MCF 10A (cell line): Measurements from ENCODE around the gene COL4A1. TPM values are rescaled to one million over a fixed set of nuclear protein-coding genes. Genes with fewer than 3 reads are reported as not detected.

Experiments used
- BruUV-seq: library from RNA; stranded (reverse); fragments of 400-500 nt; replicated peaks from 2 replicates; lab custom pipeline; 2021; lab: Mats Ljungman, UMichigan
- CTCF ChIA-PET: fragments of 300-600 bp; sonication (Branson Sonifier 250); formaldehyde crosslinking; extraction: SDS; loops from one replicate; lab custom pipeline; 2021; ENCODE audit warnings: antibody characterized with exemption, inconsistent platforms; lab: Yijun Ruan, JAX
- POLR2A ChIA-PET: fragments of 300-600, 350-650 bp; sonication (Branson Sonifier 250); formaldehyde crosslinking; extraction: SDS; loops from one replicate; lab custom pipeline; 2020; ENCODE audit warnings: antibody characterized with exemption, inconsistent platforms; lab: Yijun Ruan, JAX
- DNase-seq: peaks from one replicate; pipeline ENCODE4 v3.0.0-alpha.2; 2018; ENCODE audit not compliant: unreplicated experiment
- H3K27ac Mint-ChIP-seq: one replicate; pipeline ENCODE4 v1.8.0; 2022; ENCODE audit warnings: mild to moderate bottlenecking, low read depth, mixed read lengths; ENCODE audit not compliant: unreplicated experiment
- H3K27me3 Mint-ChIP-seq: one replicate; pipeline ENCODE4 v1.8.0; 2022; ENCODE audit warnings: mixed read lengths; ENCODE audit not compliant: insufficient read depth, unreplicated experiment
- H3K36me3 Mint-ChIP-seq: one replicate; pipeline ENCODE4 v1.8.0; 2022; ENCODE audit warnings: mild to moderate bottlenecking, moderate library complexity, mixed read lengths; ENCODE audit not compliant: insufficient read depth, unreplicated experiment
- H3K4me1 Mint-ChIP-seq: one replicate; pipeline ENCODE4 v1.8.0; 2022; ENCODE audit warnings: mixed read lengths; ENCODE audit not compliant: insufficient read depth, unreplicated experiment
- H3K4me3 Mint-ChIP-seq: one replicate; pipeline ENCODE4 v1.8.0; 2022; ENCODE audit warnings: mild to moderate bottlenecking, moderate library complexity, mixed read lengths; ENCODE audit not compliant: unreplicated experiment
- H3K9me3 Mint-ChIP-seq: one replicate; pipeline ENCODE4 v1.8.0; 2022; ENCODE audit warnings: mixed read lengths; ENCODE audit not compliant: unreplicated experiment
- CTCF ChIP-seq: fragments of 200-600 bp; IDR thresholded peaks from one replicate; pipeline ENCODE4 v1.8.0; 2022; ENCODE audit warnings: antibody characterized with exemption, mild to moderate bottlenecking; ENCODE audit not compliant: unreplicated experiment
- intact Hi-C: fragments of 100-400 bp; cut with micrococcal nuclease; formaldehyde crosslinking; loops from 2 replicates; pipeline ENCODE4 v1.14.1; 2022
- total RNA-seq: library from RNA; stranded (reverse); gene quantifications from 2 replicates; pipeline ENCODE4 v1.2.3, GENCODE V29; 2022

Gene COL4A1
- total RNA-seq, 1 experiment from 2014 or later = 42.1 TPM

DNA sequence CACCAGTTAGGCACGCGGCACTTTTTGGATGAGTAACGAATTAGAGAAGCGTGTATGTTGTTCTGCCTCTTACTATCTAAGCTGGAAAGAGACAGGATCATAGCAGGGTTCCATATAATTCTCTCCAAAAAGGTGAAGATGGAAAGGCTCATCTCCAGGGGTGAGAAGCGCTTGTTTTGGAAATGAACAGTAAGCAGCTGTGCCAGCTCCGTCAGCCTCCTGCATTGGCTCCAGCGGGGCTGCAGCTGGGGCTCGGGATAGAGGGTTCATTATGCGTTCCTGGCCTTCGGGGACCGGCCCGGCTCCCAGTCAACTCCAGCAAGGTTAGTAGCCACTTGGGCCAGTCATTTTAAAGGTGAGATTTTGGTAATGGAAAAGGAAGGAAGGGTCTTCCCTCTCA is 155.5 kb downstream of the COL4A1 start:
- Mint-ChIP-seq H3K27ac (no peak overlapping the region), H3K27me3 (no peaks in the 10 kb centered on the region), H3K36me3 (peaks cover 10% of the 10 kb centered on the region), H3K9me3 (no peaks in the 10 kb centered on the region), H3K4me1 (no peaks in the 10 kb centered on the region), H3K4me3 (no peak overlapping the region)
- intact Hi-C loops = no loop called here
- no TSS peak for BruUV-seq
- CTCF ChIA-PET = no interaction called here
- no peak for TF ChIP-seq CTCF
- POLR2A ChIA-PET = no interaction called here
- DNase-seq = no peak

GRCh38 chr13:110150384-110151101 is 156.4 kb downstream of the COL4A1 start:
- Mint-ChIP-seq H3K36me3 (peaks cover 10% of the 10 kb centered on the region), H3K9me3 (no peaks in the 10 kb centered on the region), H3K27me3 (no peaks in the 10 kb centered on the region), H3K4me3 (no peak overlapping the region), H3K4me1 (no peaks in the 10 kb centered on the region), H3K27ac (no peak overlapping the region)
- DNase-seq = no peak
- BruUV-seq = no TSS peak
- CTCF ChIA-PET = interaction anchor here (0.5 to 1.1 kb wide), 3 partner anchors 9 to 1241 kb away, joined by 3 to 4 read pairs (median 3); no protein-coding TSS in a partner anchor
- intact Hi-C loops = no loop called here
- POLR2A ChIA-PET = no interaction called here
- TF ChIP-seq CTCF = no peak

DNA sequence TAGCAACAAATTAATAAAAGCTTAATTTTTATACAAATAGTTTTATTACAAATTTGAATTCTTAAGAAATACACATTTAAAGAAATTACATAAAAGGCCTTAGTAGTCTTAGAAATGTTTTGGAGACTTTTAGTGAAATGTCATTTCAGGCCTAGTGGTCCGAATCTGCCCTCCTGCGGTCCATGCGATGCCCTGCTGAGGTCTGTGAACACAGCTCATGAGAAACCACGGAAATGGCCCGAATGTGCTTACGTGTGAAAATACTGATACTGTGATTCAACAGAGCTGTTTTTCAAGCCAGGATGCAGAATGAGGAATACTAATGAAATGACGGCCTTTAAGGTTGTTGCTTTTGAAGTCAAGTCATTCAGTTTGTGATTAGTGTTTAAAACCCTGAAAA is 157.9 kb downstream of the COL4A1 start:
- Mint-ChIP-seq H3K36me3 (peaks cover 10% of the 10 kb centered on the region), H3K27ac (no peak overlapping the region), H3K27me3 (no peaks in the 10 kb centered on the region), H3K4me3 (no peak overlapping the region), H3K9me3 (no peaks in the 10 kb centered on the region), H3K4me1 (no peaks in the 10 kb centered on the region)
- TSS peak; percentile 85 for BruUV-seq
- DNase-seq = no peak
- CTCF ChIA-PET = interaction anchor here (0.6 to 1.1 kb wide), 2 partner anchors 72 to 1234 kb away, joined by 3 to 4 read pairs; no protein-coding TSS in a partner anchor
- no peak for TF ChIP-seq CTCF
- POLR2A ChIA-PET = interaction anchor here (1.1 kb wide), 1 partner anchor 9 kb away, joined by 4 read pairs; no protein-coding TSS in a partner anchor
- intact Hi-C loops = no loop called here

DNA sequence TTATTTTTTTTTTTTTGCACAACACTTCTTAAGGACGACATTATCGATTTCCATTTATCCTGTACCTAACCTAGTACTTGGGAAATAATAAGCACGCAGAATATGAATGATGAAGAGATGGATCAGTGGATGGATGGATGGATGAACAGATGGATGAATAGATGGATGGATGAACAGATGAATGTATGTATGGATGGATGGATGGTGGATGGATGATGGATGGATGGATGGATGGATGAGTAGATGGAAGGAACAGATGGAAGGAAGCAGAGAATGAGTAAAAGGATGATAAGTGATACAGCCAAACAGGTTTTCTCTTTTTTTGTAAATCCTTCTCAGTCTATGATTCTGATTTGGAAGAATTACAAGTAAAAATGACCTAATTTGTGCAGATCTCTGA is 166.9 kb downstream of the COL4A1 start:
- Mint-ChIP-seq H3K36me3 (no peaks in the 10 kb centered on the region), H3K4me1 (no peaks in the 10 kb centered on the region), H3K4me3 (no peak overlapping the region), H3K9me3 (no peaks in the 10 kb centered on the region), H3K27ac (no peak overlapping the region), H3K27me3 (no peaks in the 10 kb centered on the region)
- CTCF ChIA-PET = no interaction called here
- BruUV-seq = no TSS peak
- TF ChIP-seq CTCF = no peak
- intact Hi-C loops = no loop called here
- POLR2A ChIA-PET = no interaction called here
- no peak for DNase-seq
